Stimulated activated CD4-positive, alpha-beta T cell treated with anti-CD3 and anti-CD28 coated beads, Interleukin-12 subunit alpha, Interleukin-12 subunit beta, amount 100 ng/mL, for 24 hours (primary cell): ENCODE measurements around the gene CITED4.

Experiments
- DNase-seq, 2 experiments: peaks; one replicate each; pipeline ENCODE4 v3.0.0-alpha.2; 2020; ENCODE audit warnings: low read depth in 2 of 2

CITED4 gene

GRCh38 chr1:40853113-40853884 lies 8.9 kb downstream of the CITED4 start:
- DNase-seq, result no peak

GRCh38 chr1:40851643-40852042 lies 10.5 kb downstream of the CITED4 start:
- DNase-seq, result no peak

- peak; percentile 65 to 73 for DNase-seq
Measured at GRCh38 chr1:40849801-40850592, 12.2 kb downstream of the CITED4 start.

GRCh38 chr1:40848530-40849189 lies 13.5 kb downstream of the CITED4 start:
- no peak for DNase-seq

GRCh38 chr1:40847023-40847745 lies 15.0 kb downstream of the CITED4 start:
- no peak for DNase-seq

- no peak for DNase-seq
Measured at GRCh38 chr1:40845895-40846294, 16.3 kb downstream of the CITED4 start.

GRCh38 chr1:40844887-40845878 lies 17.0 kb downstream of the CITED4 start:
- no peak for DNase-seq

GRCh38 chr1:40844079-40844478 lies 18.1 kb downstream of the CITED4 start:
- DNase-seq, result no peak

GRCh38 chr1:40842691-40843090 lies 19.5 kb downstream of the CITED4 start:
- no peak for DNase-seq

- DNase-seq, result no peak
Measured at GRCh38 chr1:40842207-40842606, 20.0 kb downstream of the CITED4 start.

GRCh38 chr1:40841602-40842001 lies 20.6 kb downstream of the CITED4 start:
- no peak for DNase-seq

GRCh38 chr1:40840526-40841323 lies 21.4 kb downstream of the CITED4 start:
- DNase-seq, result no peak

GRCh38 chr1:40839943-40840335 lies 22.2 kb downstream of the CITED4 start:
- DNase-seq, result no peak

GRCh38 chr1:40838980-40839942 lies 22.9 kb downstream of the CITED4 start:
- no peak for DNase-seq

- DNase-seq, result no peak
Measured at GRCh38 chr1:40838045-40838979, 23.9 kb downstream of the CITED4 start.

GRCh38 chr1:40837601-40838000 lies 24.6 kb downstream of the CITED4 start:
- no peak for DNase-seq

GRCh38 chr1:40836283-40836682 lies 25.9 kb downstream of the CITED4 start:
- DNase-seq, result no peak
